ENCODE measurements around the gene ANKAR. TPM values are rescaled to one million over a fixed set of nuclear protein-coding genes. Genes with fewer than 3 reads are reported as not detected.
A peak's percentile ranks its signal among the peaks of the same experiment; 100 is the strongest.

ANKAR gene
- 1.1 and 1.5 TPM in 2 replicates for total RNA-seq (2011; cell fraction: chromatin; rRNA removed; ENCODE audit: low replicate concordance)
- 0.33 and 0.39 TPM in 2 replicates for total RNA-seq (2011; cell fraction: nucleolus; rRNA removed)
- total RNA-seq (2011; cell fraction: nucleoplasm; rRNA removed): 1.2 and 1.8 TPM in 2 replicates
- 0.14 and 0.29 TPM in 2 replicates for total RNA-seq (2014; rRNA removed)
- 0.44 and 0.73 TPM in 2 replicates for total RNA-seq (2014; rRNA removed; fragmentation: Illumina TruSeq; extraction: Trizol)
- total RNA-seq (2015; rRNA removed; fragmentation: Illumina TruSeq; extraction: Trizol): 0.51 and 0.68 TPM in 2 replicates
- 0.49 and 0.74 TPM in 2 replicates for total RNA-seq (2021)
- polyA plus RNA-seq (2011; rRNA removed): 0.47 and 0.52 TPM in 2 replicates
- 0.06 and 0.07 TPM in 2 replicates for polyA plus RNA-seq (2011; cell fraction: cytosol; rRNA removed)
- polyA plus RNA-seq (2011; cell fraction: nucleus; rRNA removed): 0.41 and 0.59 TPM in 2 replicates
- polyA plus RNA-seq (2012): 0.22 and 0.58 TPM in 2 replicates
- 0.21 and 0.60 TPM in 2 replicates for polyA plus RNA-seq (2014; fragmentation: Illumina TruSeq; extraction: Trizol)
- polyA plus RNA-seq (2014; fragmentation: Nextera tagmentation; extraction: Ambion mirVana): under 1 TPM; 0.27 to 0.39 TPM
- polyA plus RNA-seq (2014; rRNA removed): 0.04 and 0.23 TPM in 2 replicates
- 1.2 and 1.6 TPM in 2 replicates for polyA minus RNA-seq (2011; rRNA and poly(A)+ RNA removed)
- 0.57 TPM in 1 of 2 replicates, not detected in the other for polyA minus RNA-seq (2011; cell fraction: cytosol; rRNA and poly(A)+ RNA removed)
- 0.54 and 1.6 TPM in 2 replicates for polyA minus RNA-seq (2011; cell fraction: nucleus; rRNA and poly(A)+ RNA removed)
- Bru-seq, nascent RNA: percentile 41 among the genes with signal in this experiment
- percentile 54 among the genes with signal in this experiment for BruChase-seq, experiment 1, labeled RNA remaining after a 2-hour chase
- percentile 51 among the genes with signal in this experiment for BruChase-seq, experiment 2, labeled RNA remaining after a 6-hour chase
- long read RNA-seq, experiment 1: 0 reads
- long read RNA-seq, experiment 2, partial matches to known transcripts: 0 of 1 reads
- long read RNA-seq, experiment 2, other reads (novel, unspliced or antisense): 1 of 1 reads
- long read RNA-seq, experiment 3: 0 reads

- no peak for FAIRE-seq
Observed at GRCh38 chr2:189674374-189675112, at the start of gene ANKAR. TSS of gene ANKAR (plus strand) at chr2:189674670. CDS start at chr2:189676491, 1,821 bp downstream.

More at GRCh38 chr2:189674374-189675112, at the start of gene ANKAR:
- no peak for ATAC-seq
- H3K27me3 ChIP-seq (ENCODE audit: control insufficient read depth in 2 of 2, insufficient read depth in 2 of 2, low read length in 2 of 2): no peaks in the 10 kb centered on the region
- no peak within 1 kb of the TSS for H3K4me2 ChIP-seq (ENCODE audit: insufficient read depth, low read length)
- ChIA-PET POLR2A (interaction anchor here (0.9 to 1.2 kb wide), 2 partner anchors 9 to 10 kb away, joined by 3 to 5 read pairs; no protein-coding TSS in a partner anchor), CTCF (ENCODE audit: low intra/inter-chr PET ratio) (no interaction called here)
- H3K9me3 ChIP-seq (replicated peaks; ENCODE audit: control insufficient read depth, insufficient read depth, low read depth, low read length): no peaks in the 10 kb centered on the region
- peaks cover 18% of the 10 kb centered on the region; the same call in 1 of the 3 replicates for H3K36me3 ChIP-seq (ENCODE audit: control insufficient read depth, insufficient read depth, low read length)
- no peak within 1 kb of the TSS for H3K9ac ChIP-seq (ENCODE audit: insufficient read depth in 1 of 2, low read depth in 2 of 2, low read length in 2 of 2)
- intact Hi-C loops (cut with micrococcal nuclease) (no loop called here), in situ Hi-C loops (cut with MboI) (no loop called here)
- H2AFZ ChIP-seq (ENCODE audit: low read depth, low read length): no peak within 1 kb of the TSS
- no TSS peak for BruUV-seq (replicated peaks)
- DNase-seq (ENCODE audit: extremely low read depth in 1 of 4, low spot score in 3 of 4): no peak
- no peak within 1 kb of the TSS for H3K4me3 ChIP-seq
- H3K27ac ChIP-seq (ENCODE audit: extremely low read depth, low read depth, low read length): no peak within 1 kb of the TSS
- H3K4me1 ChIP-seq (replicated peaks in 1 of 2; ENCODE audit: control insufficient read depth in 2 of 2, insufficient read depth in 2 of 2, low read length in 2 of 2): no peaks in the 10 kb centered on the region
- TF ChIP-seq POLR2G (IDR thresholded peaks at IDR 0.05; ENCODE audit: low read depth, low read length) (0 out of 2 replicates have a peak, but pooled peaks have one; percentile 10), ZBTB33 (CRISPR knock-in tag; IDR thresholded peaks at IDR 0.05) (peak; percentile 49; the same call in 1 of the 2 replicates), ATF3 (IDR thresholded peaks at IDR 0.05) (no peak), ATF3 (CRISPR knock-in tag; conservative IDR thresholded peaks at IDR 0.05) (no peak)
- no peaks in the 10 kb centered on the region for H3K9me1 ChIP-seq (ENCODE audit: control insufficient read depth, insufficient read depth, low read length)
- no peaks in the 10 kb centered on the region for H4K20me1 ChIP-seq (replicated peaks; ENCODE audit: control insufficient read depth, insufficient read depth, low read length)
- H3K79me2 ChIP-seq (ENCODE audit: control insufficient read depth, insufficient read depth, low read length): no peaks in the 10 kb centered on the region
- 98% methylated on average over 12 of the region's 62 CpGs for WGBS (ENCODE audit: insufficient coverage, low coverage, missing lambda C conversion rate)

Measured in K562 (cell line).